ENCODE measurements around the gene FGF12.

The FGF12 gene

DNA sequence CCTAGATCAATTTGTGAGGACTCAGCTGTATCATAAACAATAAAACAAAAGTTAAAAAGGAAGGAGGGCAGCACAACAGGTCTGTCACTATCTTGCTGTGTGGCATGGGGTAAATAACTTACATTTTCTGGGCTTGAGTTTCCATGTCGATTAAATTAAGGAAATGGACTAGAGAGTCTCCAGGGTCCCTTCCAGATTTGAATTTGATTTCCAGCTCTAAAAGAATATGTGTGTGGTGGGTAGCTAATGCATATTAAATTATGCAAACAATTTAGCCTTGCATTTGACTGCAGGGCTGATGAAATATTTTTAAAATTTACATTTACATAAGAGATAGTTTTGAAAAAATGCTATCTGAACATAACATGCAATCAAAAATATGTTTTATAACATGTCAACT lies 447.7 kb downstream of the FGF12 start:
- Histone ChIP-seq H3K9me2 (ENCODE audit: low read depth, low read length) (no peaks in the 10 kb centered on the region), H3K4me3 (ENCODE audit: low read depth, low read length, poor library complexity, severe bottlenecking) (no peak overlapping the region), H3F3A (ENCODE audit: insufficient read depth, low read length) (no peaks in the 10 kb centered on the region), H3K4me2 (ENCODE audit: low read length) (no peak overlapping the region), H3K9me3 (ENCODE audit: low read length) (no peaks in the 10 kb centered on the region), H3K9ac (ENCODE audit: low read length) (no peak overlapping the region), H2AFZ (ENCODE audit: low read length) (no peak overlapping the region), H3K27ac (ENCODE audit: low read depth, low read length, poor library complexity, severe bottlenecking) (no peak overlapping the region), H3K79me2 (ENCODE audit: insufficient read depth, low read length) (no peaks in the 10 kb centered on the region), H4K20me1 (ENCODE audit: insufficient read depth, low read length) (no peaks in the 10 kb centered on the region), H3K4me1 (ENCODE audit: insufficient read depth, low read length, severe bottlenecking) (no peaks in the 10 kb centered on the region), H3K27me3 (ENCODE audit: insufficient read depth, low read length) (no peaks in the 10 kb centered on the region), H3K36me3 (ENCODE audit: insufficient read depth, low read length) (no peaks in the 10 kb centered on the region)
- TF ChIP-seq, protein P1, sequence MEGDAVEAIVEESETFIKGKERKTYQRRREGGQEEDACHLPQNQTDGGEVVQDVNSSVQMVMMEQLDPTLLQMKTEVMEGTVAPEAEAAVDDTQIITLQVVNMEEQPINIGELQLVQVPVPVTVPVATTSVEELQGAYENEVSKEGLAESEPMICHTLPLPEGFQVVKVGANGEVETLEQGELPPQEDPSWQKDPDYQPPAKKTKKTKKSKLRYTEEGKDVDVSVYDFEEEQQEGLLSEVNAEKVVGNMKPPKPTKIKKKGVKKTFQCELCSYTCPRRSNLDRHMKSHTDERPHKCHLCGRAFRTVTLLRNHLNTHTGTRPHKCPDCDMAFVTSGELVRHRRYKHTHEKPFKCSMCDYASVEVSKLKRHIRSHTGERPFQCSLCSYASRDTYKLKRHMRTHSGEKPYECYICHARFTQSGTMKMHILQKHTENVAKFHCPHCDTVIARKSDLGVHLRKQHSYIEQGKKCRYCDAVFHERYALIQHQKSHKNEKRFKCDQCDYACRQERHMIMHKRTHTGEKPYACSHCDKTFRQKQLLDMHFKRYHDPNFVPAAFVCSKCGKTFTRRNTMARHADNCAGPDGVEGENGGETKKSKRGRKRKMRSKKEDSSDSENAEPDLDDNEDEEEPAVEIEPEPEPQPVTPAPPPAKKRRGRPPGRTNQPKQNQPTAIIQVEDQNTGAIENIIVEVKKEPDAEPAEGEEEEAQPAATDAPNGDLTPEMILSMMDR (IDR thresholded peaks at IDR 0.05; ENCODE audit: low read length): no peak
- no peak for TF ChIP-seq EZH2 (IDR thresholded peaks at IDR 0.05; ENCODE audit: borderline replicate concordance, low read length)

GRCh38 chr3:192277477-192277876 lies 449.9 kb downstream of the FGF12 start:
- TF ChIP-seq, protein P1 (IDR thresholded peaks at IDR 0.05; ENCODE audit: low read length): no peak
- TF ChIP-seq EZH2 (IDR thresholded peaks at IDR 0.05; ENCODE audit: borderline replicate concordance, low read length): no peak
- H3K9me2 ChIP-seq (ENCODE audit: low read depth, low read length): no peaks in the 10 kb centered on the region
- no peak overlapping the region for H2AFZ ChIP-seq (ENCODE audit: low read length)
- no peaks in the 10 kb centered on the region for H3K27me3 ChIP-seq (ENCODE audit: insufficient read depth, low read length)
- no peak overlapping the region for H3K9ac ChIP-seq (ENCODE audit: low read length)
- H3K79me2 ChIP-seq (ENCODE audit: insufficient read depth, low read length): no peaks in the 10 kb centered on the region
- H3K9me3 ChIP-seq (ENCODE audit: low read length): no peaks in the 10 kb centered on the region
- no peak overlapping the region for H3K27ac ChIP-seq (ENCODE audit: low read depth, low read length, poor library complexity, severe bottlenecking)
- no peaks in the 10 kb centered on the region for H3K4me1 ChIP-seq (ENCODE audit: insufficient read depth, low read length, severe bottlenecking)
- H3K4me2 ChIP-seq (ENCODE audit: low read length): no peak overlapping the region
- no peaks in the 10 kb centered on the region for H4K20me1 ChIP-seq (ENCODE audit: insufficient read depth, low read length)
- H3K4me3 ChIP-seq (ENCODE audit: low read depth, low read length, poor library complexity, severe bottlenecking): no peak overlapping the region
- no peaks in the 10 kb centered on the region for H3F3A ChIP-seq (ENCODE audit: insufficient read depth, low read length)
- H3K36me3 ChIP-seq (ENCODE audit: insufficient read depth, low read length): no peaks in the 10 kb centered on the region

DNA sequence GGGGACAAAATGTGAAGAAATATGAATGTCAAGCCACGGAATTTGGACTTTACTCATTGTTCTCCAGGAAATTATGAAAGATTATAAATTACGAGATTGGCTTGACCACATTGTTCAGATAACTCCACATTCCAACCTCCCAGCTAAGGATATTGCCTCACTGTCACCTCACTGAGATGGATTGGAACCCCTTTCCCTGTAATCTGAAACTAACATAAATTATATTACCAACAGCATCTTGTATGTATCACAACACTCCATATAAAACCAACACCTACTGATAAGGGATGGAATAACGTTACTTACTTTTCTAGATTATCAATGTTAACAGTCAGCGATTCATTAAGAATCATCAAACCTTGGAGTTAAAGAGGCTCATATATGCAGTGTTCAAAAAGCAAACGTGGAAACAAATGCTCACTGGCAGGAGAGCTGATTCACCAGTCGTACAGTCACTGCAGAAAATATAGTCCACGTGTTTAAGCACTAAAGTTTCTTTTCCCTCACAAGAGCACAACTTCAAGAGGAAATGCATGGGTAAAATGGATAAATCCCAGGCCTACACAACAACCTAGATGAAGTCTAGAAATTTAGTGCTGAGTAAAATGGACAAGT lies 451.5 kb downstream of the FGF12 start:
- H3K4me3 ChIP-seq (ENCODE audit: low read depth, low read length, poor library complexity, severe bottlenecking): no peak overlapping the region
- no peaks in the 10 kb centered on the region for H4K20me1 ChIP-seq (ENCODE audit: insufficient read depth, low read length)
- H3K27ac ChIP-seq (ENCODE audit: low read depth, low read length, poor library complexity, severe bottlenecking): no peak overlapping the region
- no peaks in the 10 kb centered on the region for H3K9me2 ChIP-seq (ENCODE audit: low read depth, low read length)
- no peak overlapping the region for H3K4me2 ChIP-seq (ENCODE audit: low read length)
- H3K79me2 ChIP-seq (ENCODE audit: insufficient read depth, low read length): no peaks in the 10 kb centered on the region
- H3K36me3 ChIP-seq (ENCODE audit: insufficient read depth, low read length): no peaks in the 10 kb centered on the region
- H3K9me3 ChIP-seq (ENCODE audit: low read length): no peaks in the 10 kb centered on the region
- no peak overlapping the region for H2AFZ ChIP-seq (ENCODE audit: low read length)
- no peaks in the 10 kb centered on the region for H3F3A ChIP-seq (ENCODE audit: insufficient read depth, low read length)
- no peaks in the 10 kb centered on the region for H3K4me1 ChIP-seq (ENCODE audit: insufficient read depth, low read length, severe bottlenecking)
- TF ChIP-seq, protein P1 (IDR thresholded peaks at IDR 0.05; ENCODE audit: low read length): no peak
- no peak for TF ChIP-seq EZH2 (IDR thresholded peaks at IDR 0.05; ENCODE audit: borderline replicate concordance, low read length)
- no peaks in the 10 kb centered on the region for H3K27me3 ChIP-seq (ENCODE audit: insufficient read depth, low read length)
- H3K9ac ChIP-seq (ENCODE audit: low read length): no peak overlapping the region
